ENCODE results near the gene PIP4K2A.
"Not testable (repeated sequence)": the region's sequence is repeated elsewhere in the genome, so short reads cannot be mapped to it uniquely, and the experiment has no call there.

Gene PIP4K2A

GRCh38 chr10:22513483-22514413 lies 200.6 kb downstream of the PIP4K2A start:
- not testable (repeated sequence) for H3K9me3 ChIP-seq (ENCODE audit: low read length); H3K36me3 ChIP-seq (ENCODE audit: insufficient read depth, low read length); H3K4me1 ChIP-seq (ENCODE audit: insufficient read depth, low read length); H3K27ac ChIP-seq (ENCODE audit: low read depth, low read length); H3K27me3 ChIP-seq (ENCODE audit: control insufficient read depth in 1 of 2, insufficient read depth in 2 of 2, low read length in 2 of 2); H3K4me3 ChIP-seq (ENCODE audit: low read depth in 1 of 2, low read length in 2 of 2); H3K9ac ChIP-seq (ENCODE audit: low read length)

- H3K4me3 ChIP-seq (ENCODE audit: low read depth in 1 of 2, low read length in 2 of 2); H3K9me3 ChIP-seq (ENCODE audit: low read length); H3K27ac ChIP-seq (ENCODE audit: low read depth, low read length); H3K4me1 ChIP-seq (ENCODE audit: insufficient read depth, low read length); H3K9ac ChIP-seq (ENCODE audit: low read length); H3K27me3 ChIP-seq (ENCODE audit: control insufficient read depth in 1 of 2, insufficient read depth in 2 of 2, low read length in 2 of 2); H3K36me3 ChIP-seq (ENCODE audit: insufficient read depth, low read length): not testable (repeated sequence)
Measured at GRCh38 chr10:22512015-22512414, 202.4 kb downstream of the PIP4K2A start.

DNA sequence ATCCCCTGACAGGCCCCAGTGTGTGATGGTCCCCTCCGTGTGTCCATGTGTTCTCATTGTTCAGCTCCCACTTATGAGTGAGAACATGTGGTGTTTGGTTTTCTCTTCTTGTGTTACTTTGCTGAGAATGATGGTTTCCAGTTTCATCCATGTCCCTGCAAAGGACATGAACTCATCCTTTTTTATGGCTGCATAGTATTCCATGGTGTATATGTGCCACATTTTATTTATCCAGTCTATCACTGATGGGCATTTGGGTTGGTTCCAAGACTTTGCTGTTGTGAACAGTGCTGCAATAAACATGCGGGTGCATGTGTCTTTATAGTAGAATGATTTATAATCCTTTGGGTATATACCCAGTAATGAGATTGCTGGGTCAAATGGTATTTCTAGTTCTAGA lies 206.2 kb downstream of the PIP4K2A start:
- not testable (repeated sequence) for H3K9ac ChIP-seq (ENCODE audit: low read length); H3K27ac ChIP-seq (ENCODE audit: low read depth, low read length); H3K4me1 ChIP-seq (ENCODE audit: insufficient read depth, low read length)

DNA sequence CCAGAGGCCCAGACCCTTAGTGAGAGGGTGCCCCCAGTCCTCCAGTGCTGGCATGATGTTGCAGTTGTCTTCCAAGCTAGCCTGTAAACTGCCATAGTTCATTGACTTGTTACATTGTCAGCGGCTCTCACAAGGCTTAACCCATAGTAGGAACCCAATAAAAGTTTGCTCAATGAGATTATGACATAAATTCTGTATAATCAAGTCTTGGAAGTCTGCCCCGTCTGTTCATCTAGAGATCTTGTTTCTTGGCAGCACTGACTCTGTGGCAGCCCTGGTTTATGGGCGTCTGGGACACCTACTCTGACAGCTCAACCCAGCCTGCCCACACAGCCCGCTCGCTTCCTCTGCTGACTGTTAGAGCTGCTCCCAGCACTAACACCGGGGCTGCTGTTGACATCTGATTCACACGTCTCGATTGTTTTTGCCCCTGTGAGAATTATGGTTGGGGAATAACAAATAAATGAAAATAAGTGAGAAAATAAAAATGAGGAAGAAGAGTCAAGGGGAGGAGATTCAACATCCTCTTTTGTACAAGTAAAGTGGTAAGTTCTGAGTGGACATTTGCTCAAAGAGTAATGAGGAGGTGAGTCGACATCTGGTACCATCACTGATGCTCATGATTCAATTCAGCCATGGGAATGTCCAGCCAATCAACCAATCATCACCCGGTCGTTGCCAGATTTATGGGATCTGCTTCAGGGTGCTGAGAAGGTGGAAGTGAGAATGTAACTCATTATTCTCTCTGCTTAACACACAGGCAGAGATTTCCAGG lies 208.3 kb downstream of the PIP4K2A start:
- no peaks in the 10 kb centered on the region for H3K27me3 ChIP-seq (ENCODE audit: control insufficient read depth in 1 of 2, insufficient read depth in 2 of 2, low read length in 2 of 2)
- H3K9ac ChIP-seq (ENCODE audit: low read length), result no peak overlapping the region
- H3K9me3 ChIP-seq (ENCODE audit: low read length), result no peaks in the 10 kb centered on the region
- no peak overlapping the region for H3K4me3 ChIP-seq (ENCODE audit: low read depth in 1 of 2, low read length in 2 of 2)
- H3K27ac ChIP-seq (ENCODE audit: low read depth, low read length), result no peak overlapping the region
- peaks cover 5% of the 10 kb centered on the region for H3K4me1 ChIP-seq (ENCODE audit: insufficient read depth, low read length)
- no peaks in the 10 kb centered on the region for H3K36me3 ChIP-seq (ENCODE audit: insufficient read depth, low read length)

More for the DNA sequence above, 206.2 kb downstream of the PIP4K2A start:
- H3K36me3 ChIP-seq (ENCODE audit: insufficient read depth, low read length); H3K27me3 ChIP-seq (ENCODE audit: control insufficient read depth in 1 of 2, insufficient read depth in 2 of 2, low read length in 2 of 2); H3K4me3 ChIP-seq (ENCODE audit: low read depth in 1 of 2, low read length in 2 of 2); H3K9me3 ChIP-seq (ENCODE audit: low read length): not testable (repeated sequence)

DNA sequence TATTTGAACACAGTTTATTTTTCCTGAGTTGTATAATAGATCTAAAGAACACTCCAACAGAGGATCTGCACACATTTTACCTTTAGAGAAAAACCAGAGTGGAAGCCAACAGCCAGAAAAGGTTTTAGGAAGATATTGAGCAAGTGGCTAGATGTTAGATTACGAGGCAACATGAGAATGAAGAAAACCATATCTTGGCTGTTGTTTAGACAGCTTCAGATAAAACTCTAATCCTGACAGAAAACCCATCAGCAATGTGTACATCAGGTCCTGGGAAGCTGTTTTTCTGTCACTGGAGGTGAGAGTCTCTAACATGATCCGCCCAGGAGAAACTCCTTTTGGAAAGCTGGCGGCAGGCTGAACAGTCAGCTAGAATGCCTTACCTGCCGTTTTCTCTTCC lies 209.6 kb downstream of the PIP4K2A start:
- Histone ChIP-seq H3K27me3 (ENCODE audit: control insufficient read depth in 1 of 2, insufficient read depth in 2 of 2, low read length in 2 of 2) (no peaks in the 10 kb centered on the region), H3K36me3 (ENCODE audit: insufficient read depth, low read length) (no peaks in the 10 kb centered on the region), H3K9me3 (ENCODE audit: low read length) (no peaks in the 10 kb centered on the region), H3K9ac (ENCODE audit: low read length) (no peak overlapping the region), H3K4me1 (ENCODE audit: insufficient read depth, low read length) (peaks cover 9% of the 10 kb centered on the region), H3K27ac (ENCODE audit: low read depth, low read length) (no peak overlapping the region), H3K4me3 (ENCODE audit: low read depth in 1 of 2, low read length in 2 of 2) (no peak overlapping the region)

DNA sequence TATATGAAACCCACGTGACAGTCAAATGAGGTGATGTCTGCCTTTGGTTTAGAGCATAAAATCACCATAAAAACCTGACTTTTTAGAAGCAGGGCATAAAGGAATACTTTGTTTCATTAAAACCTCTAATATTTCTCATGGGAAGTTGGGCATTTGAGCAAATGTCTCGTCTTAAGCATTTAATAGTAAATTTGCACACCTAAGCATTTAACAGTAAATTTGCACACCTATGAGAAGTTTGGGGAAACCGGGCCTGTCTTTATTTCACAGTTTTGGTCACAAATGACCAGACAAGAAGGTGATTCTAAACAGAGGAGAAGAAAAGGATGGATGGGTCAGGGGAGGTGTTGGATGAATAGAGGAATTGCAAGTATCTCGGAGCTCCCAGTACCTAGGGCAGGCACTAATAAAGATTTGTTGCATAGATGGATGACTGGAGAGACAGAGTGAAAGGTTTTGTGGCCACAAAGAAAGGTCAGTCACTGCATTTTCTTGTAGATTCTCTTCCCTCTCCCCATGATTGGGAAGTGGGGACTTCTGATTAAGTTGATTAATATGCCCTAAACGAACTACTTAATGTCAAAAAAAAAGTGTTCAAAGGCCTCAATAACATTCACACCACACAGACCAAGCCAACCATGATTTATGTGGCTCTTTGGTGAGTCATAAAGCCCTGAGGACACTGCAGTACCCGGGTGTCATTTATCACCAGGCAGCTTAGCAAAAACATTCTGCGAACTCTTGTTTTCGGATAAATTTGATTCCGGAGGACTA lies 210.9 kb downstream of the PIP4K2A start:
- Histone ChIP-seq H3K9me3 (ENCODE audit: low read length) (no peaks in the 10 kb centered on the region), H3K4me1 (ENCODE audit: insufficient read depth, low read length) (peaks cover 9% of the 10 kb centered on the region), H3K27me3 (ENCODE audit: control insufficient read depth in 1 of 2, insufficient read depth in 2 of 2, low read length in 2 of 2) (no peaks in the 10 kb centered on the region), H3K27ac (ENCODE audit: low read depth, low read length) (no peak overlapping the region), H3K36me3 (ENCODE audit: insufficient read depth, low read length) (no peaks in the 10 kb centered on the region), H3K4me3 (ENCODE audit: low read depth in 1 of 2, low read length in 2 of 2) (no peak overlapping the region), H3K9ac (ENCODE audit: low read length) (no peak overlapping the region)

GRCh38 chr10:22501863-22502262 lies 212.5 kb downstream of the PIP4K2A start:
- Histone ChIP-seq H3K4me3 (ENCODE audit: low read depth in 1 of 2, low read length in 2 of 2) (no peak overlapping the region), H3K27me3 (ENCODE audit: control insufficient read depth in 1 of 2, insufficient read depth in 2 of 2, low read length in 2 of 2) (no peaks in the 10 kb centered on the region), H3K9me3 (ENCODE audit: low read length) (no peaks in the 10 kb centered on the region), H3K27ac (ENCODE audit: low read depth, low read length) (no peak overlapping the region), H3K4me1 (ENCODE audit: insufficient read depth, low read length) (peaks cover 9% of the 10 kb centered on the region), H3K9ac (ENCODE audit: low read length) (no peak overlapping the region), H3K36me3 (ENCODE audit: insufficient read depth, low read length) (no peaks in the 10 kb centered on the region)

- Histone ChIP-seq H3K9ac (ENCODE audit: low read length) (no peak overlapping the region), H3K27ac (ENCODE audit: low read depth, low read length) (no peak overlapping the region)
Measured at GRCh38 chr10:22501413-22501812, 213.0 kb downstream of the PIP4K2A start.

DNA sequence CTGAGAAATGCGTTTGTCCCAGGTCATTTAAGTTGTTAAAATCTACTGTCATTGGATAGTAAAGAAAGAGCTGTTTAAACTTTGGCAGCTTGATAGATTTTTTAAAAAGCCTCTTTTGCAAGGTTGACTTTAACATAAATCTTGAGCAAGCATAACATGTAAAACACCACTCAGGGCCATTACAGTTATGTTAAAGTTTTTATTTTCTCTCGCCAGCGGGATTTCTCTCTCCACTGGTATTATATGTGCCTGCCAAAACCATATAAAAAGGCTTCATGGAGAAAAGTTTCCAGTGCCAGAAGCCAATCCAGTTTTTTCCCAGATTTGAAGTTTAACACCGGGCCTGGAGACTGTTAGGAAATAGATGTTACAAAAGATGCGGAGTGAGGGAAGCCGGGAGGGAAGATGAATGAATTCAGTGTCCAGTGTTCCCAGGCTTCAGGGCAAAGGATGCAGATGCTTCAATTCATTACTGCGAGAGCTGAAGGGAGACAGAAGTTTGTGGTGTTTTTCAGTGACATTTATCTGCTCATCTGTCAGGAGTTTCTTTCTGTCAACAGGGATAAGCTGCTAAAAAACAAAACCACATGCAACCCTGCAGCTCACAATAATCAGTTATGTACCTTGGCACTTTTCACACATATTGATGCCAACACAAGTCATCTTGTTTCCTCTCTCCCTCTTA lies 213.6 kb downstream of the PIP4K2A start:
- Histone ChIP-seq H3K9ac (ENCODE audit: low read length) (no peak overlapping the region), H3K27me3 (ENCODE audit: control insufficient read depth in 1 of 2, insufficient read depth in 2 of 2, low read length in 2 of 2) (no peaks in the 10 kb centered on the region), H3K9me3 (ENCODE audit: low read length) (no peaks in the 10 kb centered on the region), H3K4me3 (ENCODE audit: low read depth in 1 of 2, low read length in 2 of 2) (no peak overlapping the region), H3K36me3 (ENCODE audit: insufficient read depth, low read length) (no peaks in the 10 kb centered on the region), H3K27ac (ENCODE audit: low read depth, low read length) (no peak overlapping the region), H3K4me1 (ENCODE audit: insufficient read depth, low read length) (peaks cover 9% of the 10 kb centered on the region)

More at GRCh38 chr10:22501413-22501812, 213.0 kb downstream of the PIP4K2A start:
- Histone ChIP-seq H3K27me3 (ENCODE audit: control insufficient read depth in 1 of 2, insufficient read depth in 2 of 2, low read length in 2 of 2) (no peaks in the 10 kb centered on the region), H3K9me3 (ENCODE audit: low read length) (no peaks in the 10 kb centered on the region), H3K4me1 (ENCODE audit: insufficient read depth, low read length) (peaks cover 9% of the 10 kb centered on the region), H3K36me3 (ENCODE audit: insufficient read depth, low read length) (no peaks in the 10 kb centered on the region), H3K4me3 (ENCODE audit: low read depth in 1 of 2, low read length in 2 of 2) (no peak overlapping the region)

GRCh38 chr10:22499973-22500372 lies 214.4 kb downstream of the PIP4K2A start:
- H3K27me3 ChIP-seq (ENCODE audit: control insufficient read depth in 1 of 2, insufficient read depth in 2 of 2, low read length in 2 of 2); H3K4me3 ChIP-seq (ENCODE audit: low read depth in 1 of 2, low read length in 2 of 2); H3K4me1 ChIP-seq (ENCODE audit: insufficient read depth, low read length); H3K36me3 ChIP-seq (ENCODE audit: insufficient read depth, low read length); H3K27ac ChIP-seq (ENCODE audit: low read depth, low read length); H3K9ac ChIP-seq (ENCODE audit: low read length); H3K9me3 ChIP-seq (ENCODE audit: low read length): not testable (repeated sequence)

DNA sequence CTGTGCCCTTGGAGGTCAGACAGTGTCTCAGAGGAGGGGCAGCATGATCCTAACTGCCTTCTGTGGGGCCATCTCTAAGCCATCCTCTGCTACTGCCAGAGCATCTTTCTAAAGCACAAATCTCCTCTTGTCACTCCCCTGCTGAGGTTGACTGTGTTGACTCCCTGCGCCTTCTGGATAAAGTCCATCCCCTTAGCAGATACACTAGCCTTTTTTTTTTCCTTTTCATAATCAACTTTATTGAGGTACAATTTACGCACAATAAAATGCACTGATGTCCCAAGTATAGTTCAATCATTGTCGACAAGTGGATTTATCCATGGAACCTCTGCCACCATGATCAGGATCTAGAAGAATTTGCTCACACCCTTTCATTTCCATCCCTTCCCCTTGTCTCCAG lies 219.0 kb downstream of the PIP4K2A start:
- no peaks in the 10 kb centered on the region for H3K9me3 ChIP-seq (ENCODE audit: low read length)
- no peaks in the 10 kb centered on the region for H3K36me3 ChIP-seq (ENCODE audit: insufficient read depth, low read length)
- H3K27ac ChIP-seq (ENCODE audit: low read depth, low read length), result no peak overlapping the region
- H3K4me3 ChIP-seq (ENCODE audit: low read depth in 1 of 2, low read length in 2 of 2), result no peak overlapping the region
- no peaks in the 10 kb centered on the region for H3K4me1 ChIP-seq (ENCODE audit: insufficient read depth, low read length)
- H3K9ac ChIP-seq (ENCODE audit: low read length), result no peak overlapping the region
- H3K27me3 ChIP-seq (ENCODE audit: control insufficient read depth in 1 of 2, insufficient read depth in 2 of 2, low read length in 2 of 2), result no peaks in the 10 kb centered on the region
